Central memory CD8-positive, alpha-beta T cell (primary cell): ENCODE data around the gene GRHL3.

Experiments used
- ATAC-seq: fragments of 150-1000 bp; cut with Tn5 transposase; replicated peaks from 2 replicates; pipeline ENCODE4 v1.10.0; 2022; ENCODE audit warnings: mild to moderate bottlenecking, moderate FRiP score, moderate number of reproducible peaks; ENCODE audit not compliant: poor library complexity, severe bottlenecking; ENCODE audit errors: extremely low read depth
- DNase-seq, 2 donors: peaks; one replicate each; pipeline ENCODE4 v3.0.0; 2021; ENCODE audit warnings: low spot score in 2 of 2
- H3K27ac Mint-ChIP-seq: one replicate; pipeline ENCODE4 v1.8.0; 2022; ENCODE audit warnings: low read depth, mild to moderate bottlenecking, moderate library complexity, mixed read lengths
- H3K27me3 Mint-ChIP-seq: one replicate; pipeline ENCODE4 v1.8.0; 2022; ENCODE audit warnings: mixed read lengths
- H3K36me3 Mint-ChIP-seq: one replicate; pipeline ENCODE4 v1.8.0; 2022; ENCODE audit warnings: mild to moderate bottlenecking, moderate library complexity, mixed read lengths; ENCODE audit not compliant: insufficient read depth
- H3K4me1 Mint-ChIP-seq: one replicate; pipeline ENCODE4 v1.8.0; 2022; ENCODE audit warnings: mixed read lengths
- H3K4me3 Mint-ChIP-seq: one replicate; pipeline ENCODE4 v1.8.0; 2022; ENCODE audit warnings: mild to moderate bottlenecking, moderate library complexity, mixed read lengths
- H3K9me3 Mint-ChIP-seq: one replicate; pipeline ENCODE4 v1.8.0; 2022; ENCODE audit warnings: mixed read lengths

The GRHL3 gene

DNA sequence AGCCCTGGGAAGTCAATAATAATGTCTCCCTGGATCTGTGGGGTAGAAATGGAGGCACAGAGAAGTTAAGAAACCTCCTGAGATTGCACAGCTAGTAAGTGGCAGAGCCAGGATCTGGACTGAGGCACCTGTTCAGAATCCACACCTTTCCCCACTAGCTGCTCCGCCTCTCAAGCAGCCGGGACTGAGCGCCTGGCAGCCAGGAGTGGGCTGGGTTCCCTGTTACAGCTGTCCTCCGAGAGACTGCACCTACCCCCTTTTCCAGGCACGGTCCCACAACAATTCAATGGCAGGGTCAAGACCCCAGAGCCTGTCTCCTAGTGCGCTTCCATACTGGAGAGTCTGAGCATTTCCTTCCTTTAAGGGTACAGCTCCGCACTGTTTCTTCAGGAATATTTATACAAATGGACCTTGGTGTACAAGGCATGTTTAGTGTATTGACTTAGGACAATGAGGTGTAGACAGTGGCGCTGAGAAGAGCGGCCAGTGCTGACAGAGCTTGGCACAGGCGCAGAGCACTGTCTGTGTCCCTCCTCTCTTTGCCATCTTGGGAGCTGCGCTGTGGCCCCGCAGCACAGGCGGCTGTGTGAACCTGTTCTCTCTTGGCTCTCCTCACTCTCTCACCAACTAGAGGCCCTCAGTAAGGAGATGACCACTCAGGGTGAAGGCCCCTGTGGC is 24.4 kb downstream of the GRHL3 start:
- Mint-ChIP-seq H3K4me1 (no peaks in the 10 kb centered on the region), H3K27me3 (peaks cover 9% of the 10 kb centered on the region), H3K4me3 (no peak overlapping the region), H3K9me3 (no peaks in the 10 kb centered on the region), H3K27ac (no peak overlapping the region), H3K36me3 (no peaks in the 10 kb centered on the region)
- ATAC-seq (no peak), DNase-seq (no peak)

DNA sequence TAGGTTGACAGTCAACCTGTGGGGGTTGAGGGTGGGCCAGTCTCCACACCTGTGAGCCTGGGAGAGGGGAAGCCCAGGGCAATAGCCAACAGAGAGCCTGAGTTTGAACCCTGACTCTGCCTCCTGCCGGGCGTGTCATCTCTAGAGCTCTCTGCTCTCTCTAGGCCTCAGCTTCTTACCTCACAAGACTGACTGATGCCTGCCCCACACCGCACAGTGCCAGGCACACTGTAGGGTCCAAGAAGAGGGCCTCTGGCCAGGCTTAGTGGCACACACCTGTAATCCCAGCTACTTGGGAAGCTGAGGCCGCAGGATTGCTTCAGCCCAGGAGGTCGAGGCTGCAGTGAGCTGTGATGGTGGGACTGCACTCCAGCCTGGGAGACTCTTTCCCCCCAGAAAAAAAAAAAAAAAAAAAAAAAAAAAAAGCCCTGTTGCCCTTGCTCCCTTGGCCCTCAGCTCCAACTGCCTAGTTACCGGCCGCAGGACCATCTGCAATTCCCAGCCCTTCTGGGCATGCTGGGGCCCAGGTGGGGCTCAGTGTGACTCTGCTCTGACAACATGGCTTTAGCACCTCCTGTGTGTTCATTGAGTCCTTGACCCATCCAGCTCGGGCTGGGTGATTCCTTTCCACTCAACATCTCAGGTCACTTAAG is 25.1 kb downstream of the GRHL3 start:
- no peaks in the 10 kb centered on the region for H3K36me3 Mint-ChIP-seq
- H3K27me3 Mint-ChIP-seq, result peaks cover 9% of the 10 kb centered on the region
- H3K4me1 Mint-ChIP-seq, result no peaks in the 10 kb centered on the region
- no peak for ATAC-seq
- no peaks in the 10 kb centered on the region for H3K9me3 Mint-ChIP-seq
- no peak overlapping the region for H3K27ac Mint-ChIP-seq
- DNase-seq, result no peak
- no peak overlapping the region for H3K4me3 Mint-ChIP-seq

DNA sequence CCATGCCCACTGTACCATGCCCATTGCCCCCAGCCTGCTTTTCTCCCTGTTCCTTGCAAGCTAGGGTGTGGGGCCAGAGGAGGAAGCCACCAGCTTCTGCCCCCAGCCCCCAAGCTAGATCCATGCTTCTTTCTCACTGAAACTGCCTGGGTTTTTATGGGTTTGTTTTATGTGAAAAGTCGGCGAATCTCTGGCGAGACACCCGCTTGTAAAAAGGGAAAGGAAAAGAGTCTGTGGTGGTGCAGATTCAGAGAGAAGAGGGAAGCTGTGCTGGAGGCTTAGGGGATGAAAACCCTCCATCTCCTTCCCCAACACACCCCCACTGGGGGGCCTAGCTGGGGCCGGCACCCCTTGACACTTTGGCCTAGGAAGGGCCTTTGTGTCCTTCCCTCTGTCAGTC is 26.2 kb downstream of the GRHL3 start:
- Mint-ChIP-seq H3K4me3 (no peak overlapping the region), H3K36me3 (no peaks in the 10 kb centered on the region), H3K27ac (no peak overlapping the region), H3K9me3 (no peaks in the 10 kb centered on the region), H3K4me1 (no peaks in the 10 kb centered on the region), H3K27me3 (peaks cover 9% of the 10 kb centered on the region)
- ATAC-seq (no peak), DNase-seq (no peak)

DNA sequence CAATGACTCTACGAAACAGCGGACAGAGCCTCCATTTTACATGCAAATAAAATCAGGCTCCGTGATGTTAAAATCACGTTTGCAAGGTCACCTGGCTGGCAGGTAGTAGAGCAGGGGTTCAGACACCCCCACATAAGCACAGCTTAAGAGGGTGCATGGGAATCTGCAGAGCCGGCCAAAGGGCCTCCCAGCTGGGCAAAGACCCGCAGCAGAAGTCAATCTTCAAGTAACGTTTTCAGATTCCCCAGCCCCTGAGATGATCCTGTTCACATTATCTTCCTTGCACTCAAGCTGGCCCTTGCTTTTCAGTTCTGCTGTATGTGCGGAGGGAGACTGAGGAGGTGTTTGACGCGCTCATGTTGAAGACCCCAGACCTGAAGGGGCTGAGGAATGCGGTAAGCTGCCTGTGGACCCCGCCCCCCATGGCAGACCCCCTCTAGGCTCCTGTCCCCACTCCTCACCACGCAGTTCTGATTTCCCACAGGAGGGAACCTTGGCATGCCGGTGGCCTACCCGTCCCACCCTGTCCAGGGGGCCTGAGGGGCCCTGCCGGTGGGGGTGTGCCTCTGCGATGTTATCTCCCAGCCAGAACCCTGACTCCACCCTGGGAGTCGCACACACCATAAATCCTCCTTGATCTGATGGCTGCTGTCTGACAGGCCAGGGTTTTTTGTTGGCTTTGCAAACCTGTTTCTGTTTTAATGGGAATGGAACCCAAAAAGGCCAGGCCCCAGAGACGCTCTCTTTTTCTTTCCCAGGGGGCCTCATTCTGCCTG is 28.2 kb downstream of the GRHL3 start:
- Mint-ChIP-seq H3K4me1 (peaks cover 6% of the 10 kb centered on the region), H3K9me3 (no peaks in the 10 kb centered on the region), H3K4me3 (no peak overlapping the region), H3K27me3 (peaks cover 9% of the 10 kb centered on the region), H3K36me3 (no peaks in the 10 kb centered on the region), H3K27ac (no peak overlapping the region)
- ATAC-seq, result no peak
- no peak for DNase-seq

DNA sequence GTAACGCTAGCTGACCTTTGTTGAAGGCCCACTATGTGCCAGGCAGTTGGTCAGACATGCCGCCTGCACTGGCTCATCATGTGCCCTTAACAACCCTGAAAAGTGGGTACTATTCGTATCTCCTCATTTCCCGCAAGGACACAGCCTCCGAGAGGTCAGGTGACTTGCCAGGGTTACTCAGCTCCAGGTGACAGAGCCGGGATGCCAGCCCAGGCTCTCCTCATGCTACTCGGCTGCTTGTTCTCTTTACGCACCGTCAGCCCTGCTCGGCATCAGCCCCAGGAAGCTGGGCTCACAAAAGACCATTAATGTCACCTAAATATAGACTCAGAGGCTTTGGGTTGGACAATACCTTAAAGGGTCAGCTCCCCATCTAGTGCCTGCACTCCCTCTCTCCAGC is 29.0 kb downstream of the GRHL3 start:
- ATAC-seq (no peak), DNase-seq (no peak)
- Mint-ChIP-seq H3K36me3 (no peaks in the 10 kb centered on the region), H3K4me1 (peaks cover 6% of the 10 kb centered on the region), H3K9me3 (no peaks in the 10 kb centered on the region), H3K4me3 (no peak overlapping the region), H3K27me3 (peaks cover 9% of the 10 kb centered on the region), H3K27ac (no peak overlapping the region)

DNA sequence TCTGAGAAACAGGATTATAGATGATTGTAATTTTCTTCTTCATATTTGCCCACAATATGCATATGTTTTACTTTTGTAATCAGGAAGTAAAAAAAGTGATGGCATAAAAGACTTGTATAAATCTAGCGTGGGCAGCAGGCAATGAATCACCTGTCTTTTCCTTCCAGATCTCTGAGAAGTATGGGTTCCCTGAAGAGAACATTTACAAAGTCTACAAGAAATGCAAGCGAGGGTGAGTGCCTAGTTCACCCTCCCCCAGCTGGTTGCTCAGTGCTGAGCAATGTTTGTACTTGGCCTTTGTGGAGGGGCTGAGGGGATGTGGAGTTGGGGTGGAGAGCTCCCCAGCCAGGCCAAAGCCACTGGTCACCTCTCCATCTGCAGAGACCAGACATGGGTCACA is 30.7 kb downstream of the GRHL3 start:
- no peak for ATAC-seq
- DNase-seq, result no peak
- peaks cover 6% of the 10 kb centered on the region for H3K4me1 Mint-ChIP-seq
- H3K9me3 Mint-ChIP-seq, result no peaks in the 10 kb centered on the region
- H3K4me3 Mint-ChIP-seq, result no peak overlapping the region
- H3K27ac Mint-ChIP-seq, result peak overlapping the region; percentile 86
- peaks cover 9% of the 10 kb centered on the region for H3K27me3 Mint-ChIP-seq
- H3K36me3 Mint-ChIP-seq, result no peaks in the 10 kb centered on the region

DNA sequence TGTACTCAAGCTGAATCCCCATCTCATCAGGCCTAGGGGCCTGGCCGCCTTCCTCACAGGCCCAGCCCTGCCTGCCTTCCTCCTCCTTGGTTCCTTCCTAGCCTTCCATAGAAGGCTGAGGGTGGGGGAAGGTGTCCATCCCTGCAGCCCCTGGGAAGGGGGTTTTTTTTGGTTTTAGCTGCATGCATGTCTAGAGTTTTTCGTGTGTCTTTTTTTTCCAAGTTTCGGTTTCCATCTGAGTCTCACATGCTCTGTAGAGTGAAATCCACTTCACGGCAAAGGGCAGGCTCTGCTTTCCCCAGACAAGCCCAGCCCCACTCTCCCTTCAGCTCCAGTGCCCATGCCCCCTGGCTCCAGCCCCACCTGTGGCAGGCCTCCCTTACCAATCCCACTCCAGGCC is 32.1 kb downstream of the GRHL3 start:
- DNase-seq, result no peak
- H3K4me1 Mint-ChIP-seq, result peaks cover 6% of the 10 kb centered on the region
- peaks cover 9% of the 10 kb centered on the region for H3K27me3 Mint-ChIP-seq
- peaks cover 2% of the 10 kb centered on the region for H3K36me3 Mint-ChIP-seq
- no peak for ATAC-seq
- H3K4me3 Mint-ChIP-seq, result peak overlapping the region; percentile 52
- peak overlapping the region; percentile 86 for H3K27ac Mint-ChIP-seq
- no peaks in the 10 kb centered on the region for H3K9me3 Mint-ChIP-seq

DNA sequence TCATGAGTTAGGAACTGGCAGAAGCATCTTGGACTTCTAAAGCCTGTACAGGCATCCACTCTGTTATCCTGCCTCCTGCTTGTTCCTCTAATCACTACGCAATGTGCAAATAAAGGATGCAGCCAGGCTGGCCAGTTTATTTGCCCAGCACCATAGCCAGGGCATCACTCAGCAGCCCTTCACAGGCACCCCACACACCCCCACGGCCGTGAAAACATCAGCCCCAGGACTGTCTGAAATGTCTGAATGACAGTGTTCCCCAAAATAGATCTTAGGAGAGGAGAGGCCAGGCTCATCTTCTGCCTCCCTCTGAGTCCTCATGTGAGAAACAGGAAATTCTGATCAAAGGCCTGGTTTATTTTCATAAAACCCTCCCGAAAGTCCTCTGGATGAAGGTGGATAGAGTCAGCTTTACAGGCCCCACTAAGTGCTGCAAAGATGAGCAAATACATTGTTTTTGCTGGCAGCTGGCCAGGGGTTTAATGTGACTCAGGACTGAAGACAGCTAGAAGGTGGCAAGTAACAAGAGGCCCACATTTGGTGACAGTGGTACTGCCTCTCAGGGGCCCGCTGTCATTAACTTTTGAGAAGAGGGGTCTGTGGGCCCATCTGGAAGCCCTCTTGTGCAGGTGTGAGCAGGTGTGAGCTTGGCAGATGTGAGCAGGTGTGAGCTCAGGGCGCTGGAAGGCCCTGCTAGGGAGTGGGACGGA is 32.9 kb downstream of the GRHL3 start:
- Mint-ChIP-seq H3K9me3 (no peaks in the 10 kb centered on the region), H3K4me1 (peaks cover 6% of the 10 kb centered on the region), H3K4me3 (no peak overlapping the region), H3K36me3 (peaks cover 2% of the 10 kb centered on the region), H3K27me3 (peaks cover 9% of the 10 kb centered on the region), H3K27ac (no peak overlapping the region)
- no peak for DNase-seq
- no peak for ATAC-seq

DNA sequence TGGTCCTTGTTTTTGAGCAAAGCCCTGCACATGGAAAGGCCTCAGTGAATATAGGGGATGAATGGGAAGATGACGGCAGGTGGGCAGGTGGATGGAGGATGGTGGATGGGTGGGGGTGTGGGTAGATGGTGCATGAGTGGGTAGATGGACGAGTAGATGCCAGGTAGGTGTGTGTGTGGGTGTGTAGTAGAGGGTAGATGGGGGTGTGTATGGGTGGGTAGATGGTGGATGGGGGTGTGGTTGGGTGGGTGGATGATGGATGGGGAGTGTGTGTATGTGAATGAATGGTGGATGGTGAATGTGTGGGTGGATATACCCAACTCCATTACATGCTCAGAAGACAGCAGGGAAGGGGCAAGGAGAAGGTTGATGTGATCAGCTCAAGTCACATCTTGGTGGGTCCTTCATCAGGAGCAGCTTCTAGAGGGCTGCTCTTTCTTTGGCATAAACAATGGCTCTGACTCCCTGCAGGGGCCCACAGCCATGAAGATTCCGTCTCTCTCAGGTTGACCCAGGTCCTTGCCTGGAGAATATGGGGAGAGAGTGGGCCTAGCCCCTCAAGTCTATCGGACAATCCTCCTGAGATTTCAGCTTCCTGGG is 34.2 kb downstream of the GRHL3 start:
- peaks cover 6% of the 10 kb centered on the region for H3K4me1 Mint-ChIP-seq
- H3K9me3 Mint-ChIP-seq, result no peaks in the 10 kb centered on the region
- H3K27me3 Mint-ChIP-seq, result no peaks in the 10 kb centered on the region
- DNase-seq (no peak), ATAC-seq (no peak)
- H3K27ac Mint-ChIP-seq, result no peak overlapping the region
- no peak overlapping the region for H3K4me3 Mint-ChIP-seq
- peaks cover 3% of the 10 kb centered on the region for H3K36me3 Mint-ChIP-seq

DNA sequence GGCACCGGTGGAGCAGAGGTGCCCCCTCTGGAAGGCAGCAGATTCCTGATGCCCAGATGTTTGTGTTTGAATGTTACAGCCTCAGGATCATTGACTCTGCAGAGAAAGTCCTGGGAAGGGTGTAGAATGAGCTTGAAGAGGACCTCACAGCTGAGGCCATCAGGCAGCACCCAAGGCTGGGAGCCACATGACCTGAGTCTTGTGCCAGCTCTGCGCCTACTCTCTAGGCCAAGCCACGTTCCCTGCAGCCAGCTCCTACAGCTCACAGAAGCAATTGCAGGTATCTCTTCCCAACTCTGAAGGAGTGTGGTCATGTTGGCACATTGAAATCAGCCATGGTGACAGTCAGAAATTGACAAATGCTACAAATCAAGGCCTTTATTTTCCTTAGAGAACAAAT is 36.3 kb downstream of the GRHL3 start:
- DNase-seq (no peak), ATAC-seq (no peak)
- Mint-ChIP-seq H3K4me1 (peaks cover 6% of the 10 kb centered on the region), H3K36me3 (peaks cover 3% of the 10 kb centered on the region), H3K27ac (no peak overlapping the region), H3K4me3 (no peak overlapping the region), H3K27me3 (no peaks in the 10 kb centered on the region), H3K9me3 (no peaks in the 10 kb centered on the region)

DNA sequence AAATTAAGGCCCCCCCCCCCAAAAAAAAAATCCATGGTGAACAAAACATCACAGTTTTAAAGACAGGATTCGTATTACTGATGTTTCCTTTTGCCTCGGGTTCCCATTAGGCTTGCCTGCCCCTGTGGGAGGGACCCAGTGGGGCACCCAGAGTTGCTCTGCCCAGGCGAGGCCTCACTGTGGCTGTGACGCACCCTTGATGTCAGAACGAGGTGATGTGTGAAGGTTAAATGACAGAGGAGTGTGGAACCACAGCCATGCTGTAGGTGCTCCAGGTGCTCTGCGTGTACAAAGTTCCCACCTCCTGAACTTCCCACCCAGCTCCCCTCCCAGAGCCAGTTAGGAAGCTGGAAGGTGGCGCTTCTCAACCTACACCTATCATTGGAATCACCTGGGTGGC is 37.9 kb downstream of the GRHL3 start:
- no peak overlapping the region for H3K27ac Mint-ChIP-seq
- H3K9me3 Mint-ChIP-seq, result no peaks in the 10 kb centered on the region
- H3K27me3 Mint-ChIP-seq, result no peaks in the 10 kb centered on the region
- peaks cover 3% of the 10 kb centered on the region for H3K36me3 Mint-ChIP-seq
- DNase-seq, result no peak
- no peak for ATAC-seq
- no peak overlapping the region for H3K4me3 Mint-ChIP-seq
- no peaks in the 10 kb centered on the region for H3K4me1 Mint-ChIP-seq

DNA sequence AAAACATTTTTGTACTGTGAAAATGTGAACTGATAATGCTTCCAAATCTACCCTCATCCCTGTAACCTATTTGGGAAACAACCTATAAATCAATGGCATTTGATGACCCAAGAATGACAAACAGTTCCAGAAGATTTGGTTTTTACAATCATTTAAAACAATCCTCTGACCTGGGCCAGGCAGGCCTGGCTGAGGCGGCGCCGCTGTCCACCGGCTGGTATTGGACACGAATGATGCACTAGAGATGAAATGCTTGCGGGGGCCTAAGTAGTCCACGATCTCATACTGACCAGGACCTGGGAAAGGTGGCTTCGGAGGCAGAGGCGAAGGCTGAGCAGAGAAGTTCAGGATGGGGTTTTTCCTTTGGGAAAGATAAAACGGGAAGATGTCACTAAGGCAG is 41.5 kb downstream of the GRHL3 start:
- DNase-seq (no peak), ATAC-seq (no peak)
- no peaks in the 10 kb centered on the region for H3K27me3 Mint-ChIP-seq
- no peaks in the 10 kb centered on the region for H3K9me3 Mint-ChIP-seq
- peaks cover 3% of the 10 kb centered on the region for H3K36me3 Mint-ChIP-seq
- no peak overlapping the region for H3K27ac Mint-ChIP-seq
- H3K4me1 Mint-ChIP-seq, result no peaks in the 10 kb centered on the region
- H3K4me3 Mint-ChIP-seq, result no peak overlapping the region
